Measurements from ENCODE around the gene GPC6.

- TF ChIP-seq SIN3A (IDR thresholded peaks at IDR 0.05; ENCODE audit: borderline replicate concordance, low read depth, low read length) (no peak), TAF1 (IDR thresholded peaks at IDR 0.05; ENCODE audit: borderline replicate concordance, low read depth, low read length) (no peak), CTCF (IDR thresholded peaks at IDR 0.05) (no peak), YY1 (IDR thresholded peaks at IDR 0.05; ENCODE audit: low read depth) (no peak), REST (IDR thresholded peaks at IDR 0.05; ENCODE audit: low read depth, low read length) (no peak), SMC3 (IDR thresholded peaks at IDR 0.05; ENCODE audit: low read depth, low read length) (no peak), POLR2AphosphoS5 (IDR thresholded peaks at IDR 0.05; ENCODE audit: low read depth, low read length) (no peak), EZH2phosphoT487 (IDR thresholded peaks at IDR 0.05; ENCODE audit: borderline replicate concordance, low read depth) (no peak), USF1 (IDR thresholded peaks at IDR 0.05; ENCODE audit: borderline replicate concordance, low read depth) (no peak), RCOR1 (IDR thresholded peaks at IDR 0.05; ENCODE audit: low read length) (no peak), TCF12 (IDR thresholded peaks at IDR 0.05) (no peak), EP300 (IDR thresholded peaks at IDR 0.05; ENCODE audit: borderline replicate concordance in 1 of 2, low read depth in 1 of 2, low read length in 1 of 2) (no peak)
These were observed 525.9 kb downstream of the GPC6 start for GRCh38 chr13:93752541-93752940.
